GM18511 (cell line): ENCODE data around the gene TRPM3.
A peak's percentile ranks its signal among the peaks of the same experiment; 100 is the strongest.

ENCODE experiments used
- ATAC-seq: cut with Tn5 transposase; IDR thresholded peaks from one replicate; pipeline ENCODE4 v1.9.1; 2021; ENCODE audit warnings: mild to moderate bottlenecking, moderate library complexity; ENCODE audit not compliant: unreplicated experiment

Gene TRPM3

GRCh38 chr9:70950270-70950669 lies 171.2 kb downstream of the TRPM3 start:
- ATAC-seq = no peak

GRCh38 chr9:70949239-70949638 lies 172.2 kb downstream of the TRPM3 start:
- ATAC-seq = peak; percentile 61

GRCh38 chr9:70948744-70949143 lies 172.7 kb downstream of the TRPM3 start:
- no peak for ATAC-seq

- ATAC-seq = no peak
Measured at GRCh38 chr9:70947511-70947910, 173.9 kb downstream of the TRPM3 start.

- ATAC-seq = no peak
Measured at GRCh38 chr9:70947086-70947485, 174.3 kb downstream of the TRPM3 start.

GRCh38 chr9:70945301-70945700 lies 176.1 kb downstream of the TRPM3 start:
- no peak for ATAC-seq

- no peak for ATAC-seq
Measured at GRCh38 chr9:70941191-70941590, 180.2 kb downstream of the TRPM3 start.

GRCh38 chr9:70940605-70941004 lies 180.8 kb downstream of the TRPM3 start:
- ATAC-seq = no peak

GRCh38 chr9:70936536-70936935 lies 184.9 kb downstream of the TRPM3 start:
- ATAC-seq = no peak

- no peak for ATAC-seq
Measured at GRCh38 chr9:70935856-70936255, 185.6 kb downstream of the TRPM3 start.

- ATAC-seq = no peak
Measured at GRCh38 chr9:70934642-70935041, 186.8 kb downstream of the TRPM3 start.

GRCh38 chr9:70933321-70933720 lies 188.1 kb downstream of the TRPM3 start:
- ATAC-seq = no peak

GRCh38 chr9:70932097-70932496 lies 189.3 kb downstream of the TRPM3 start:
- ATAC-seq = no peak

- ATAC-seq = no peak
Measured at GRCh38 chr9:70927530-70927929, 193.9 kb downstream of the TRPM3 start.

GRCh38 chr9:70924895-70925547 lies 196.4 kb downstream of the TRPM3 start:
- ATAC-seq = peak; percentile 91

GRCh38 chr9:70924380-70924779 lies 197.0 kb downstream of the TRPM3 start:
- ATAC-seq = no peak

GRCh38 chr9:70923961-70924360 lies 197.5 kb downstream of the TRPM3 start:
- ATAC-seq = no peak

- ATAC-seq = no peak
Measured at GRCh38 chr9:70921136-70921535, 200.3 kb downstream of the TRPM3 start.

- ATAC-seq = no peak
Measured at GRCh38 chr9:70917277-70917676, 204.1 kb downstream of the TRPM3 start.

GRCh38 chr9:70911791-70912190 lies 209.6 kb downstream of the TRPM3 start:
- ATAC-seq = no peak

- no peak for ATAC-seq
Measured at GRCh38 chr9:70910598-70910997, 210.8 kb downstream of the TRPM3 start.

- peak; percentile 61 for ATAC-seq
Measured at GRCh38 chr9:70902692-70903131, 218.7 kb downstream of the TRPM3 start.

GRCh38 chr9:70902171-70902570 lies 219.2 kb downstream of the TRPM3 start:
- ATAC-seq = no peak
